Measurements from ENCODE around the gene PLEKHA5.

PLEKHA5 gene

GRCh38 chr12:19155981-19156734 lies 26.6 kb downstream of the PLEKHA5 start:
- Histone ChIP-seq H3K27me3 (ENCODE audit: insufficient read depth, low read length) (no peaks in the 10 kb centered on the region), H3F3A (ENCODE audit: insufficient read depth, low read length) (no peaks in the 10 kb centered on the region), H3K9ac (ENCODE audit: low read length) (no peak overlapping the region), H3K4me3 (ENCODE audit: low read depth, low read length, poor library complexity, severe bottlenecking) (no peak overlapping the region), H3K36me3 (ENCODE audit: insufficient read depth, low read length) (no peaks in the 10 kb centered on the region), H3K9me2 (ENCODE audit: low read depth, low read length) (no peaks in the 10 kb centered on the region), H2AFZ (ENCODE audit: low read length) (no peak overlapping the region), H3K27ac (ENCODE audit: low read depth, low read length, poor library complexity, severe bottlenecking) (no peak overlapping the region), H3K4me2 (ENCODE audit: low read length) (no peak overlapping the region), H3K9me3 (ENCODE audit: low read length) (no peaks in the 10 kb centered on the region), H3K79me2 (ENCODE audit: insufficient read depth, low read length) (no peaks in the 10 kb centered on the region), H3K4me1 (ENCODE audit: insufficient read depth, low read length, severe bottlenecking) (no peaks in the 10 kb centered on the region), H4K20me1 (ENCODE audit: insufficient read depth, low read length) (no peaks in the 10 kb centered on the region)
- TF ChIP-seq EZH2 (IDR thresholded peaks at IDR 0.05; ENCODE audit: borderline replicate concordance, low read length) (no peak), CTCF (IDR thresholded peaks at IDR 0.05; ENCODE audit: low read length) (no peak)

GRCh38 chr12:19158923-19159322 lies 29.4 kb downstream of the PLEKHA5 start:
- no peaks in the 10 kb centered on the region for H3K79me2 ChIP-seq (ENCODE audit: insufficient read depth, low read length)
- no peak overlapping the region for H2AFZ ChIP-seq (ENCODE audit: low read length)
- H3K4me1 ChIP-seq (ENCODE audit: insufficient read depth, low read length, severe bottlenecking): no peaks in the 10 kb centered on the region
- no peak overlapping the region for H3K4me2 ChIP-seq (ENCODE audit: low read length)
- H3K9ac ChIP-seq (ENCODE audit: low read length): no peak overlapping the region
- no peak overlapping the region for H3K4me3 ChIP-seq (ENCODE audit: low read depth, low read length, poor library complexity, severe bottlenecking)
- H4K20me1 ChIP-seq (ENCODE audit: insufficient read depth, low read length): no peaks in the 10 kb centered on the region
- H3K9me2 ChIP-seq (ENCODE audit: low read depth, low read length): no peaks in the 10 kb centered on the region
- no peaks in the 10 kb centered on the region for H3F3A ChIP-seq (ENCODE audit: insufficient read depth, low read length)
- H3K27me3 ChIP-seq (ENCODE audit: insufficient read depth, low read length): no peaks in the 10 kb centered on the region
- no peaks in the 10 kb centered on the region for H3K9me3 ChIP-seq (ENCODE audit: low read length)
- H3K36me3 ChIP-seq (ENCODE audit: insufficient read depth, low read length): no peaks in the 10 kb centered on the region
- no peak overlapping the region for H3K27ac ChIP-seq (ENCODE audit: low read depth, low read length, poor library complexity, severe bottlenecking)
- TF ChIP-seq EZH2 (IDR thresholded peaks at IDR 0.05; ENCODE audit: borderline replicate concordance, low read length) (no peak), CTCF (IDR thresholded peaks at IDR 0.05; ENCODE audit: low read length) (no peak)

GRCh38 chr12:19161216-19161615 lies 31.7 kb downstream of the PLEKHA5 start:
- H3K9me3 ChIP-seq (ENCODE audit: low read length): no peaks in the 10 kb centered on the region
- no peak overlapping the region for H3K27ac ChIP-seq (ENCODE audit: low read depth, low read length, poor library complexity, severe bottlenecking)
- H3K27me3 ChIP-seq (ENCODE audit: insufficient read depth, low read length): no peaks in the 10 kb centered on the region
- no peaks in the 10 kb centered on the region for H3K36me3 ChIP-seq (ENCODE audit: insufficient read depth, low read length)
- no peaks in the 10 kb centered on the region for H3K9me2 ChIP-seq (ENCODE audit: low read depth, low read length)
- H3F3A ChIP-seq (ENCODE audit: insufficient read depth, low read length): no peaks in the 10 kb centered on the region
- H3K4me1 ChIP-seq (ENCODE audit: insufficient read depth, low read length, severe bottlenecking): no peaks in the 10 kb centered on the region
- no peak for TF ChIP-seq CTCF (IDR thresholded peaks at IDR 0.05; ENCODE audit: low read length)
- TF ChIP-seq EZH2 (IDR thresholded peaks at IDR 0.05; ENCODE audit: borderline replicate concordance, low read length): no peak
- no peak overlapping the region for H3K9ac ChIP-seq (ENCODE audit: low read length)
- no peak overlapping the region for H2AFZ ChIP-seq (ENCODE audit: low read length)
- H3K4me3 ChIP-seq (ENCODE audit: low read depth, low read length, poor library complexity, severe bottlenecking): no peak overlapping the region
- H4K20me1 ChIP-seq (ENCODE audit: insufficient read depth, low read length): no peaks in the 10 kb centered on the region
- H3K4me2 ChIP-seq (ENCODE audit: low read length): no peak overlapping the region
- no peaks in the 10 kb centered on the region for H3K79me2 ChIP-seq (ENCODE audit: insufficient read depth, low read length)

All from OCI-LY1 (cell line).